HepG2 (cell line): ENCODE data around the gene FBXO7. TPM values are rescaled to one million over a fixed set of nuclear protein-coding genes. Genes with fewer than 3 reads are reported as not detected.

Source experiments
- FOXC1 ChIP-seq: sonication (generic); formaldehyde crosslinking; IDR thresholded peaks from 2 replicates; pipeline ENCODE4 v1.8.0; 2022; ENCODE audit warnings: mild to moderate bottlenecking, missing genetic modification reagents, borderline replicate concordance
- MTA3 ChIP-seq: sonication (generic); formaldehyde crosslinking; IDR thresholded peaks from 2 replicates; pipeline ENCODE4 v1.4.0; 2020; ENCODE audit warnings: missing genetic modification reagents
- MYC ChIP-seq: sonication (generic); formaldehyde crosslinking; IDR thresholded peaks from 2 replicates; pipeline ENCODE4 v1.9.0; 2021; ENCODE audit warnings: missing genetic modification reagents, borderline replicate concordance
- SAP130 ChIP-seq: IDR thresholded peaks from 2 replicates; pipeline ENCODE4 v1.6.1; 2016; ENCODE audit warnings: low read depth
- YEATS4 ChIP-seq: sonication (generic); formaldehyde crosslinking; IDR thresholded peaks from 2 replicates; pipeline ENCODE4 v1.4.0; 2020; ENCODE audit warnings: missing genetic modification reagents, borderline replicate concordance
- ZNF230 ChIP-seq: sonication (generic); formaldehyde crosslinking; IDR thresholded peaks from 2 replicates; pipeline ENCODE4 v1.4.0; 2020; ENCODE audit warnings: mild to moderate bottlenecking, missing genetic modification reagents
- ZNF335 ChIP-seq: sonication (generic); formaldehyde crosslinking; IDR thresholded peaks from 2 replicates; pipeline ENCODE4 v1.4.0; 2020; ENCODE audit warnings: missing genetic modification reagents
- ZNF775 ChIP-seq: sonication (generic); formaldehyde crosslinking; IDR thresholded peaks from 2 replicates; pipeline ENCODE4 v1.4.0; 2020; ENCODE audit warnings: missing genetic modification reagents, mild to moderate bottlenecking, moderate library complexity, borderline replicate concordance
- polyA plus RNA-seq, 8 experiments: library from polyadenylated mRNA; depleted of rRNA in 3 of 8; stranded (reverse) in 7 of 8; unstranded in 1 of 8; fragments of >200 nt; fragmentation: Illumina TruSeq in 4 of 8; extraction: Trizol in 4 of 8; gene quantifications; 2 replicates each; pipeline versions ENCODE4 v1.2.1 to v1.2.3, GENCODE V29; 2011 to 2016; ENCODE audit warnings: low read depth in 4 of 8, missing spikeins in 1 of 8, mixed read lengths in 1 of 8; ENCODE audit not compliant: insufficient read depth in 1 of 8
- total RNA-seq, 5 experiments: library from RNA; depleted of rRNA; stranded (reverse); fragments of >200 nt; fragmentation: Illumina TruSeq; extraction: Trizol; gene quantifications; 2 replicates each; pipeline ENCODE4 v1.2.3, GENCODE V29; 2016; ENCODE audit warnings: low read depth in 1 of 5
- TF ChIP-seq, protein P1 (sequence below): sonication (generic); formaldehyde crosslinking; IDR thresholded peaks from 2 replicates; pipeline ENCODE4 v1.4.0; 2020; ENCODE audit warnings: missing genetic modification reagents
- TF ChIP-seq, protein P2 (sequence below): sonication (generic); formaldehyde crosslinking; IDR thresholded peaks from 2 replicates; pipeline ENCODE4 v1.5.1; 2020; ENCODE audit warnings: mild to moderate bottlenecking, missing genetic modification reagents, borderline replicate concordance
- TF ChIP-seq, protein P3 (sequence below): sonication (generic); formaldehyde crosslinking; IDR thresholded peaks from 2 replicates; pipeline ENCODE4 v1.8.1; 2022; ENCODE audit warnings: mild to moderate bottlenecking, missing genetic modification reagents
- TF ChIP-seq, protein P4 (sequence below): sonication (generic); formaldehyde crosslinking; IDR thresholded peaks from 2 replicates; pipeline ENCODE4 v1.5.0; 2020; ENCODE audit warnings: mild to moderate bottlenecking, missing genetic modification reagents, borderline replicate concordance
- TF ChIP-seq, protein P5 (sequence below): sonication (generic); formaldehyde crosslinking; IDR thresholded peaks from 2 replicates; pipeline ENCODE4 v1.4.0; 2020; ENCODE audit warnings: low read depth, mild to moderate bottlenecking, missing genetic modification reagents

Gene FBXO7
- total and polyA plus RNA-seq, 2 of the 13 experiments (the other 11 are each of a cell fraction or from before 2014, with no cell fraction given) = 105 to 172 TPM

DNA sequence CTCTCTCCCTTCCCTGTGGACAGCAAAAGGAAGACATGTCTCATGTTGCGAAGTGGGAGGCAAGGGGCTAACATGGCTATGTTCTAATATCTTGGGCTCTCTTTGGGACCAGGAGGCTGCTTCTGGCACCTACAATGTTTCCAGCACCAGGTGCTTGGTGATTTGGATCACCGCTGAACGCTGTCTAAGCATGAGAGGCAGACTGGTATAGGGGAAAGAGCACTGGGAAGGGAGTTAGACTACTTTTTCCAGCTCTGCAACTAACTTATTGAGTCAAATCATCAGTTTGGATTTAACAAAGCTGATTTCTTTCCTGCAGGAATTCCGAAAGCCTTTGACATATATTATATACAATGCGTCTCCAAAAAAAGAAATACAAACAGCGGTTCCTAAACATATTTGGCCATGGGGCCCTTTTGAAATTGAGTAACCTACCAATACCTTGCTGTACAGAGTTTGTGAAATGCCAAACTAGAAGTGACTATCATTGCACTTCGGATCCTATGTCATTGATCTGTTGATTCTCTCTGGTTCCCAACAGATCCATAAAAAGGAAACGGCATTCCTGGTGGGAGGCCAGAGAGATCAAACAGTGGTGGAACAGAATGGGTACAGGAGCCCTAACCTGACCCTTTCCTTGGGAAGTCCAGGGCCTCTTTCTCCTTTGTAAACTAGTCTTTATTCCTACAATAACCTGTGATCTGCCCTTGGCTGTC, 37.8 kb downstream of the FBXO7 start (continued):
- TF ChIP-seq, protein P1, sequence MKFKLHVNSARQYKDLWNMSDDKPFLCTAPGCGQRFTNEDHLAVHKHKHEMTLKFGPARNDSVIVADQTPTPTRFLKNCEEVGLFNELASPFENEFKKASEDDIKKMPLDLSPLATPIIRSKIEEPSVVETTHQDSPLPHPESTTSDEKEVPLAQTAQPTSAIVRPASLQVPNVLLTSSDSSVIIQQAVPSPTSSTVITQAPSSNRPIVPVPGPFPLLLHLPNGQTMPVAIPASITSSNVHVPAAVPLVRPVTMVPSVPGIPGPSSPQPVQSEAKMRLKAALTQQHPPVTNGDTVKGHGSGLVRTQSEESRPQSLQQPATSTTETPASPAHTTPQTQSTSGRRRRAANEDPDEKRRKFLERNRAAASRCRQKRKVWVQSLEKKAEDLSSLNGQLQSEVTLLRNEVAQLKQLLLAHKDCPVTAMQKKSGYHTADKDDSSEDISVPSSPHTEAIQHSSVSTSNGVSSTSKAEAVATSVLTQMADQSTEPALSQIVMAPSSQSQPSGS (CRISPR knock-in tag) = peak; percentile 58; the same call in 1 of the 2 replicates
- TF ChIP-seq ZNF335 (CRISPR knock-in tag) (no peak), MTA3 (CRISPR knock-in tag) (no peak), SAP130 (peak; percentile 66), FOXC1 (CRISPR knock-in tag) (0 out of 2 replicates have a peak, but pooled peaks have one; percentile 29), ZNF775 (CRISPR knock-in tag) (no peak), MYC (CRISPR knock-in tag) (no peak), YEATS4 (CRISPR knock-in tag) (peak; percentile 62), ZNF230 (CRISPR knock-in tag) (0 out of 2 replicates have a peak, but pooled peaks have one; percentile 41)
- TF ChIP-seq, protein P2, sequence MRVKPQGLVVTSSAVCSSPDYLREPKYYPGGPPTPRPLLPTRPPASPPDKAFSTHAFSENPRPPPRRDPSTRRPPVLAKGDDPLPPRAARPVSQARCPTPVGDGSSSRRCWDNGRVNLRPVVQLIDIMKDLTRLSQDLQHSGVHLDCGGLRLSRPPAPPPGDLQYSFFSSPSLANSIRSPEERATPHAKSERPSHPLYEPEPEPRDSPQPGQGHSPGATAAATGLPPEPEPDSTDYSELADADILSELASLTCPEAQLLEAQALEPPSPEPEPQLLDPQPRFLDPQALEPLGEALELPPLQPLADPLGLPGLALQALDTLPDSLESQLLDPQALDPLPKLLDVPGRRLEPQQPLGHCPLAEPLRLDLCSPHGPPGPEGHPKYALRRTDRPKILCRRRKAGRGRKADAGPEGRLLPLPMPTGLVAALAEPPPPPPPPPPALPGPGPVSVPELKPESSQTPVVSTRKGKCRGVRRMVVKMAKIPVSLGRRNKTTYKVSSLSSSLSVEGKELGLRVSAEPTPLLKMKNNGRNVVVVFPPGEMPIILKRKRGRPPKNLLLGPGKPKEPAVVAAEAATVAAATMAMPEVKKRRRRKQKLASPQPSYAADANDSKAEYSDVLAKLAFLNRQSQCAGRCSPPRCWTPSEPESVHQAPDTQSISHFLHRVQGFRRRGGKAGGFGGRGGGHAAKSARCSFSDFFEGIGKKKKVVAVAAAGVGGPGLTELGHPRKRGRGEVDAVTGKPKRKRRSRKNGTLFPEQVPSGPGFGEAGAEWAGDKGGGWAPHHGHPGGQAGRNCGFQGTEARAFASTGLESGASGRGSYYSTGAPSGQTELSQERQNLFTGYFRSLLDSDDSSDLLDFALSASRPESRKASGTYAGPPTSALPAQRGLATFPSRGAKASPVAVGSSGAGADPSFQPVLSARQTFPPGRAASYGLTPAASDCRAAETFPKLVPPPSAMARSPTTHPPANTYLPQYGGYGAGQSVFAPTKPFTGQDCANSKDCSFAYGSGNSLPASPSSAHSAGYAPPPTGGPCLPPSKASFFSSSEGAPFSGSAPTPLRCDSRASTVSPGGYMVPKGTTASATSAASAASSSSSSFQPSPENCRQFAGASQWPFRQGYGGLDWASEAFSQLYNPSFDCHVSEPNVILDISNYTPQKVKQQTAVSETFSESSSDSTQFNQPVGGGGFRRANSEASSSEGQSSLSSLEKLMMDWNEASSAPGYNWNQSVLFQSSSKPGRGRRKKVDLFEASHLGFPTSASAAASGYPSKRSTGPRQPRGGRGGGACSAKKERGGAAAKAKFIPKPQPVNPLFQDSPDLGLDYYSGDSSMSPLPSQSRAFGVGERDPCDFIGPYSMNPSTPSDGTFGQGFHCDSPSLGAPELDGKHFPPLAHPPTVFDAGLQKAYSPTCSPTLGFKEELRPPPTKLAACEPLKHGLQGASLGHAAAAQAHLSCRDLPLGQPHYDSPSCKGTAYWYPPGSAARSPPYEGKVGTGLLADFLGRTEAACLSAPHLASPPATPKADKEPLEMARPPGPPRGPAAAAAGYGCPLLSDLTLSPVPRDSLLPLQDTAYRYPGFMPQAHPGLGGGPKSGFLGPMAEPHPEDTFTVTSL = peak; percentile 93
- TF ChIP-seq, protein P3, sequence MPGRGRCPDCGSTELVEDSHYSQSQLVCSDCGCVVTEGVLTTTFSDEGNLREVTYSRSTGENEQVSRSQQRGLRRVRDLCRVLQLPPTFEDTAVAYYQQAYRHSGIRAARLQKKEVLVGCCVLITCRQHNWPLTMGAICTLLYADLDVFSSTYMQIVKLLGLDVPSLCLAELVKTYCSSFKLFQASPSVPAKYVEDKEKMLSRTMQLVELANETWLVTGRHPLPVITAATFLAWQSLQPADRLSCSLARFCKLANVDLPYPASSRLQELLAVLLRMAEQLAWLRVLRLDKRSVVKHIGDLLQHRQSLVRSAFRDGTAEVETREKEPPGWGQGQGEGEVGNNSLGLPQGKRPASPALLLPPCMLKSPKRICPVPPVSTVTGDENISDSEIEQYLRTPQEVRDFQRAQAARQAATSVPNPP (CRISPR knock-in tag) = peak; percentile 30; the same call in 1 of the 2 replicates
- TF ChIP-seq, protein P4, sequence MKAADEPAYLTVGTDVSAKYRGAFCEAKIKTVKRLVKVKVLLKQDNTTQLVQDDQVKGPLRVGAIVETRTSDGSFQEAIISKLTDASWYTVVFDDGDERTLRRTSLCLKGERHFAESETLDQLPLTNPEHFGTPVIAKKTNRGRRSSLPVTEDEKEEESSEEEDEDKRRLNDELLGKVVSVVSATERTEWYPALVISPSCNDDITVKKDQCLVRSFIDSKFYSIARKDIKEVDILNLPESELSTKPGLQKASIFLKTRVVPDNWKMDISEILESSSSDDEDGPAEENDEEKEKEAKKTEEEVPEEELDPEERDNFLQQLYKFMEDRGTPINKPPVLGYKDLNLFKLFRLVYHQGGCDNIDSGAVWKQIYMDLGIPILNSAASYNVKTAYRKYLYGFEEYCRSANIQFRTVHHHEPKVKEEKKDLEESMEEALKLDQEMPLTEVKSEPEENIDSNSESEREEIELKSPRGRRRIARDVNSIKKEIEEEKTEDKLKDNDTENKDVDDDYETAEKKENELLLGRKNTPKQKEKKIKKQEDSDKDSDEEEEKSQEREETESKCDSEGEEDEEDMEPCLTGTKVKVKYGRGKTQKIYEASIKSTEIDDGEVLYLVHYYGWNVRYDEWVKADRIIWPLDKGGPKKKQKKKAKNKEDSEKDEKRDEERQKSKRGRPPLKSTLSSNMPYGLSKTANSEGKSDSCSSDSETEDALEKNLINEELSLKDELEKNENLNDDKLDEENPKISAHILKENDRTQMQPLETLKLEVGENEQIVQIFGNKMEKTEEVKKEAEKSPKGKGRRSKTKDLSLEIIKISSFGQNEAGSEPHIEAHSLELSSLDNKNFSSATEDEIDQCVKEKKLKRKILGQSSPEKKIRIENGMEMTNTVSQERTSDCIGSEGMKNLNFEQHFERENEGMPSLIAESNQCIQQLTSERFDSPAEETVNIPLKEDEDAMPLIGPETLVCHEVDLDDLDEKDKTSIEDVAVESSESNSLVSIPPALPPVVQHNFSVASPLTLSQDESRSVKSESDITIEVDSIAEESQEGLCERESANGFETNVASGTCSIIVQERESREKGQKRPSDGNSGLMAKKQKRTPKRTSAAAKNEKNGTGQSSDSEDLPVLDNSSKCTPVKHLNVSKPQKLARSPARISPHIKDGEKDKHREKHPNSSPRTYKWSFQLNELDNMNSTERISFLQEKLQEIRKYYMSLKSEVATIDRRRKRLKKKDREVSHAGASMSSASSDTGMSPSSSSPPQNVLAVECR (CRISPR knock-in tag) = peak; percentile 30; the same call in 1 of the 2 replicates
- TF ChIP-seq, protein P5, sequence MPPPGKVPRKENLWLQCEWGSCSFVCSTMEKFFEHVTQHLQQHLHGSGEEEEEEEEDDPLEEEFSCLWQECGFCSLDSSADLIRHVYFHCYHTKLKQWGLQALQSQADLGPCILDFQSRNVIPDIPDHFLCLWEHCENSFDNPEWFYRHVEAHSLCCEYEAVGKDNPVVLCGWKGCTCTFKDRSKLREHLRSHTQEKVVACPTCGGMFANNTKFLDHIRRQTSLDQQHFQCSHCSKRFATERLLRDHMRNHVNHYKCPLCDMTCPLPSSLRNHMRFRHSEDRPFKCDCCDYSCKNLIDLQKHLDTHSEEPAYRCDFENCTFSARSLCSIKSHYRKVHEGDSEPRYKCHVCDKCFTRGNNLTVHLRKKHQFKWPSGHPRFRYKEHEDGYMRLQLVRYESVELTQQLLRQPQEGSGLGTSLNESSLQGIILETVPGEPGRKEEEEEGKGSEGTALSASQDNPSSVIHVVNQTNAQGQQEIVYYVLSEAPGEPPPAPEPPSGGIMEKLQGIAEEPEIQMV (CRISPR knock-in tag) = no peak
